Mesendoderm (in vitro differentiated cells): ENCODE measurements around the gene TLE2.
A peak's percentile ranks its signal among the peaks of the same experiment; 100 is the strongest.

Source experiments
- DNase-seq: peaks from one replicate; pipeline ENCODE4 v3.0.0; 2013
- H2AK5ac ChIP-seq: 2 replicates; pipeline ENCODE4 v1.6.1; 2013; ENCODE audit warnings: low read length, inconsistent platforms
- H2BK120ac ChIP-seq: 2 replicates; pipeline ENCODE4 v1.6.1; 2013; ENCODE audit warnings: low read depth, mild to moderate bottlenecking, low read length, moderate library complexity, mixed read lengths
- H2BK15ac ChIP-seq: replicated peaks from 2 replicates; pipeline ENCODE4 v1.6.1; 2013; ENCODE audit warnings: low read depth, mild to moderate bottlenecking, moderate library complexity
- H2BK5ac ChIP-seq: 2 replicates; pipeline ENCODE4 v1.6.1; 2013; ENCODE audit warnings: low read length, inconsistent platforms
- H3K18ac ChIP-seq: 2 replicates; pipeline ENCODE4 v1.6.1; 2013; ENCODE audit warnings: mild to moderate bottlenecking, low read length, mixed read lengths
- H3K23ac ChIP-seq: one replicate; pipeline ENCODE4 v1.6.1; 2013; ENCODE audit warnings: low read length
- H3K27ac ChIP-seq: 2 replicates; pipeline ENCODE4 v1.5.1; 2013; ENCODE audit warnings: low read depth, mild to moderate bottlenecking, inconsistent platforms, low read length, moderate library complexity
- H3K27me3 ChIP-seq: 2 replicates; pipeline ENCODE4 v1.6.1; 2013; ENCODE audit warnings: low read length, control low read depth, mild to moderate bottlenecking, inconsistent platforms; ENCODE audit not compliant: insufficient read depth, poor library complexity
- H3K36me3 ChIP-seq: 2 replicates; pipeline ENCODE4 v1.6.1; 2013; ENCODE audit warnings: low read length, inconsistent platforms; ENCODE audit not compliant: control insufficient read depth, insufficient read depth
- H3K4ac ChIP-seq: one replicate; pipeline ENCODE4 v1.6.1; 2013; ENCODE audit warnings: low read depth, mild to moderate bottlenecking, low read length, moderate library complexity
- H3K4me1 ChIP-seq: 2 replicates; pipeline ENCODE4 v1.6.1; 2013; ENCODE audit warnings: low read depth, low read length, inconsistent platforms; ENCODE audit not compliant: control insufficient read depth
- H3K4me2 ChIP-seq: 2 replicates; pipeline ENCODE4 v1.6.1; 2013; ENCODE audit warnings: low read length
- H3K4me3 ChIP-seq: 2 replicates; pipeline ENCODE4 v1.5.1; 2013; ENCODE audit warnings: mild to moderate bottlenecking, low read length
- H3K56ac ChIP-seq: one replicate; pipeline ENCODE4 v1.6.1; 2013; ENCODE audit warnings: low read length
- H3K79me1 ChIP-seq: 2 replicates; pipeline ENCODE4 v1.6.1; 2013; ENCODE audit warnings: low read length, inconsistent platforms
- H3K79me2 ChIP-seq: 2 replicates; pipeline ENCODE4 v1.6.1; 2013; ENCODE audit warnings: mild to moderate bottlenecking, low read length; ENCODE audit not compliant: control insufficient read depth, insufficient read depth
- H3K9ac ChIP-seq: 2 replicates; pipeline ENCODE4 v1.6.1; 2013; ENCODE audit warnings: low read length, inconsistent platforms
- H4K5ac ChIP-seq: one replicate; pipeline ENCODE4 v1.6.1; 2013; ENCODE audit warnings: low read length
- H4K8ac ChIP-seq: one replicate; pipeline ENCODE4 v1.6.1; 2013; ENCODE audit warnings: low read depth, mild to moderate bottlenecking, control low read depth, low read length, moderate library complexity
- WGBS: extraction: QIAGEN DNeasy Blood & Tissue Kit; methylation state at CpG from one replicate; pipeline ENCODE4 v1.1.7; 2013; ENCODE audit warnings: low lambda C conversion rate, missing lambda C conversion rate; ENCODE audit not compliant: insufficient coverage; ENCODE audit errors: extremely low coverage; 5-methylcytosine and 5-hydroxymethylcytosine counted together

The TLE2 gene

GRCh38 chr19:3006075-3006767 lies 22.9 kb downstream of the TLE2 start:
- no CpG with 5 or more reads among the region's 37 CpGs for WGBS
- Histone ChIP-seq H4K8ac (no peak overlapping the region), H3K4ac (no peak overlapping the region), H2BK15ac (no peak overlapping the region), H3K23ac (no peak overlapping the region), H3K36me3 (no peaks in the 10 kb centered on the region), H3K79me1 (no peaks in the 10 kb centered on the region), H2BK5ac (no peak overlapping the region), H3K27me3 (no peaks in the 10 kb centered on the region), H2AK5ac (no peak overlapping the region), H3K56ac (no peak overlapping the region), H4K5ac (no peak overlapping the region), H3K27ac (no peak overlapping the region), H3K79me2 (no peaks in the 10 kb centered on the region), H3K18ac (no peak overlapping the region), H3K4me3 (no peak overlapping the region), H3K9ac (no peak overlapping the region), H3K4me1 (no peaks in the 10 kb centered on the region), H3K4me2 (no peak overlapping the region), H2BK120ac (no peak overlapping the region)
- peak; percentile 60 for DNase-seq

DNA sequence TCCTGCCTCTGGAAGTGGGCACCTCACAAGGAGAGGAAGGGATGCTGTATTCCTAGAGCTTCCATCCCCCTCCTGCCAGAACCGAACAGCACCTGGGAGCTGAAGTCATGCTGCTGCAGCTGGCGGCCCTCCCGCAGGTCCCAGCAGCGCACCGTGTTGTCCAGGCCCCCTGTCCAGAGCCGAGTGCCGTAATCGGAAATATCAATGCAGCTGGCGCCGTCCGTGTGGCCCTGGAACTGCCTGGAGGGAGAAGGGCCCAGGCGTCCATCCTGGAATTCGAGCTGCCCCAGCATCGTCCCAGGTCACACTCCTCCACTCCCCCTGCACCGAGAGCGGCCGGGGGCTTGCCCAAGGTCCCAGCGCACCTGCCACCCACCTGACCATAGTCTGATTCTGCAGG lies 23.7 kb downstream of the TLE2 start:
- no CpG with 5 or more reads among the region's 18 CpGs for WGBS
- H4K8ac ChIP-seq: no peak overlapping the region
- no peak overlapping the region for H3K4me3 ChIP-seq
- H3K4me2 ChIP-seq: no peak overlapping the region
- H3K9ac ChIP-seq: no peak overlapping the region
- H3K27ac ChIP-seq: no peak overlapping the region
- H2BK5ac ChIP-seq: no peak overlapping the region
- no peaks in the 10 kb centered on the region for H3K79me2 ChIP-seq
- H4K5ac ChIP-seq: no peak overlapping the region
- H2AK5ac ChIP-seq: no peak overlapping the region
- no peak overlapping the region for H3K56ac ChIP-seq
- no peak overlapping the region for H3K18ac ChIP-seq
- no peak overlapping the region for H3K4ac ChIP-seq
- no peak for DNase-seq
- no peak overlapping the region for H2BK120ac ChIP-seq
- H3K79me1 ChIP-seq: no peaks in the 10 kb centered on the region
- no peaks in the 10 kb centered on the region for H3K36me3 ChIP-seq
- no peak overlapping the region for H3K23ac ChIP-seq
- no peak overlapping the region for H2BK15ac ChIP-seq
- no peaks in the 10 kb centered on the region for H3K4me1 ChIP-seq
- no peaks in the 10 kb centered on the region for H3K27me3 ChIP-seq

- Histone ChIP-seq H3K4me1 (no peaks in the 10 kb centered on the region), H3K4me3 (no peak overlapping the region), H3K23ac (no peak overlapping the region), H3K18ac (no peak overlapping the region), H3K56ac (no peak overlapping the region), H3K79me2 (no peaks in the 10 kb centered on the region), H3K4me2 (no peak overlapping the region), H4K5ac (no peak overlapping the region), H3K27me3 (no peaks in the 10 kb centered on the region), H2BK120ac (no peak overlapping the region), H2BK15ac (no peak overlapping the region), H3K79me1 (no peaks in the 10 kb centered on the region), H3K9ac (no peak overlapping the region), H4K8ac (no peak overlapping the region), H3K27ac (no peak overlapping the region), H3K4ac (no peak overlapping the region), H3K36me3 (no peaks in the 10 kb centered on the region), H2BK5ac (no peak overlapping the region), H2AK5ac (no peak overlapping the region)
- WGBS: no CpG with 5 or more reads among the region's 4 CpGs
- no peak for DNase-seq
Observed at GRCh38 chr19:3004522-3004921, 24.6 kb downstream of the TLE2 start.

DNA sequence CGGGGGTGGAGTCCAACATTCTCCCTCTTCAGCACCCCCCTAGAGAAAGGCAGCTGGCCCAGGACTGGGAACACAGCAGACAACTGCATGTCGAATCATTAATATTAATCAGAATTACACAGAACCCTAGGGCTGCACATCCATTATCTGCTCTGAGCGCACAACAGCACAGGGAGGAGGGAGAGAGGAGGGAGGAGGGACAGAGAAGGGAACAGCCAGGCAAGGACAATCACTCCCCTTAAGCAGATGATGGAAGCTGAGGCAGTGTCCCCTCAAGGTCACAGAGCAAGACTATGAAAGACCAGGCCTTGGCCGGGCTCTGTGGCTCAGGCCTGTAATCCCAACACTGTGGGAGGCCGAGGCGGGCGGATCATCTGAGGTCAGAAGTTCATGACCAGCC lies 26.0 kb downstream of the TLE2 start:
- Histone ChIP-seq H3K4me1 (no peaks in the 10 kb centered on the region), H4K5ac (no peak overlapping the region), H3K27ac (no peak overlapping the region), H3K4ac (no peak overlapping the region), H2BK15ac (no peak overlapping the region), H3K27me3 (no peaks in the 10 kb centered on the region), H3K56ac (no peak overlapping the region), H2BK120ac (no peak overlapping the region), H3K4me3 (no peak overlapping the region), H3K23ac (no peak overlapping the region), H2AK5ac (no peak overlapping the region), H3K36me3 (no peaks in the 10 kb centered on the region), H3K79me1 (no peaks in the 10 kb centered on the region), H3K9ac (no peak overlapping the region), H4K8ac (no peak overlapping the region), H3K4me2 (no peak overlapping the region), H3K79me2 (no peaks in the 10 kb centered on the region), H3K18ac (no peak overlapping the region), H2BK5ac (no peak overlapping the region)
- DNase-seq: no peak
- no CpG with 5 or more reads among the region's 7 CpGs for WGBS

GRCh38 chr19:3001235-3001800 lies 27.8 kb downstream of the TLE2 start:
- no peak overlapping the region for H3K4ac ChIP-seq
- no peaks in the 10 kb centered on the region for H3K4me1 ChIP-seq
- H3K23ac ChIP-seq: no peak overlapping the region
- no peak overlapping the region for H2BK5ac ChIP-seq
- H3K79me1 ChIP-seq: no peaks in the 10 kb centered on the region
- no peaks in the 10 kb centered on the region for H3K27me3 ChIP-seq
- no peak overlapping the region for H2BK15ac ChIP-seq
- H3K18ac ChIP-seq: no peak overlapping the region
- H4K8ac ChIP-seq: no peak overlapping the region
- no peak overlapping the region for H2AK5ac ChIP-seq
- H3K9ac ChIP-seq: no peak overlapping the region
- H2BK120ac ChIP-seq: no peak overlapping the region
- WGBS: no CpG with 5 or more reads among the region's 6 CpGs
- no peak overlapping the region for H3K56ac ChIP-seq
- H3K4me3 ChIP-seq: no peak overlapping the region
- H3K36me3 ChIP-seq: no peaks in the 10 kb centered on the region
- no peak overlapping the region for H4K5ac ChIP-seq
- H3K79me2 ChIP-seq: no peaks in the 10 kb centered on the region
- H3K27ac ChIP-seq: no peak overlapping the region
- no peak for DNase-seq
- H3K4me2 ChIP-seq: no peak overlapping the region

DNA sequence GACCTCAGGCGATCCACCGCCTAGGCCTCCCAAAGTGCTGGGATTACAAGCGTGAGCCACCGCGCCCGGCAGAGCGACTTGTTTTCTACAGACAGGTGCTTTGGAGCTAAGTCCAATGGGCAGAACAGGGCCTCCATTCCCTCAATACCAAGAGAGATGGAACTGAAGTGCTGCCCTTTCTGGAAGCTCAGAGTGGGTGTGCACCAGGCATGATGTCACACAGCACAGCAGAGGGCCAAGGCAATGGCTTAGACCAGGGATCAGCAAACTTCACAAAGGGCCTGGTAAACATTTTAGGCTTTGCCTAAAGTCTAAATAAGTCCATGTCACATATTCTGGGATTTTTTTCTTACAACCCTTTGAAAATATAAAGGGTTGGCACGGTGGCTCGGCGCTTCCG lies 30.4 kb downstream of the TLE2 start:
- no peak overlapping the region for H4K5ac ChIP-seq
- H3K23ac ChIP-seq: no peak overlapping the region
- H2AK5ac ChIP-seq: no peak overlapping the region
- no peak overlapping the region for H3K4ac ChIP-seq
- no peak overlapping the region for H3K18ac ChIP-seq
- no peak overlapping the region for H4K8ac ChIP-seq
- no peak for DNase-seq
- H2BK15ac ChIP-seq: no peak overlapping the region
- H3K27me3 ChIP-seq: no peaks in the 10 kb centered on the region
- H3K27ac ChIP-seq: no peak overlapping the region
- WGBS: no CpG with 5 or more reads among the region's 11 CpGs
- no peak overlapping the region for H2BK5ac ChIP-seq
- no peaks in the 10 kb centered on the region for H3K4me1 ChIP-seq
- H3K9ac ChIP-seq: no peak overlapping the region
- H3K4me3 ChIP-seq: no peak overlapping the region
- no peaks in the 10 kb centered on the region for H3K79me2 ChIP-seq
- H3K79me1 ChIP-seq: no peaks in the 10 kb centered on the region
- no peak overlapping the region for H2BK120ac ChIP-seq
- no peaks in the 10 kb centered on the region for H3K36me3 ChIP-seq
- no peak overlapping the region for H3K4me2 ChIP-seq
- no peak overlapping the region for H3K56ac ChIP-seq
